ENCODE results near the gene HS3ST6. TPM values are rescaled to one million over a fixed set of nuclear protein-coding genes. Genes with fewer than 3 reads are reported as not detected.
A peak's percentile ranks its signal among the peaks of the same experiment; 100 is the strongest.

Gene HS3ST6
- total and polyA plus RNA-seq, 7 experiments from 2014 or later = not detected

- Histone ChIP-seq H3K9me3 (ENCODE audit: control insufficient read depth in 2 of 3, low read length in 3 of 3) (no peaks in the 10 kb centered on the region), H3K27ac (ENCODE audit: low read depth, low read length) (no peak overlapping the region), H3K27me3 (ENCODE audit: control insufficient read depth in 2 of 2, insufficient read depth in 2 of 2, low read length in 2 of 2) (no peaks in the 10 kb centered on the region), H3K4me3 (ENCODE audit: low read length) (no peak overlapping the region), H3K36me3 (ENCODE audit: control insufficient read depth in 2 of 3, insufficient read depth in 3 of 3, low read length in 3 of 3) (no peaks in the 10 kb centered on the region), H3K4me1 (ENCODE audit: control insufficient read depth in 2 of 2, insufficient read depth in 2 of 2, low read length in 2 of 2) (no peaks in the 10 kb centered on the region)
- ChIA-PET CTCF (no interaction called here), POLR2A (no interaction called here)
- ATAC-seq (no peak), DNase-seq (no peak)
- Mint-ChIP-seq H3K4me3 (no peak overlapping the region), H3K9me3 (no peaks in the 10 kb centered on the region), H3K36me3 (no peaks in the 10 kb centered on the region), H3K27ac (no peak overlapping the region), H3K4me1 (peaks cover 0 to 5% (median 0%) of the 10 kb centered on the region in 7 donors), H3K27me3 (peaks cover 8 to 29% (median 23%) of the 10 kb centered on the region in 5 donors)
- intact Hi-C loops (cut with micrococcal nuclease) = no loop called here
These were observed 6.6 kb downstream of the HS3ST6 start for GRCh38 chr16:1911467-1912214.

- intact Hi-C loops (cut with micrococcal nuclease) = no loop called here
- no peak for ATAC-seq
- no peak overlapping the region for H3K4me3 ChIP-seq (ENCODE audit: low read length)
- no peaks in the 10 kb centered on the region for H3K36me3 ChIP-seq (ENCODE audit: control insufficient read depth in 2 of 3, insufficient read depth in 3 of 3, low read length in 3 of 3)
- Mint-ChIP-seq H3K4me3 (no peak overlapping the region), H3K4me1 (peaks cover 0 to 3% (median 0%) of the 10 kb centered on the region in 7 donors), H3K27me3 (peaks cover 0 to 14% (median 10%) of the 10 kb centered on the region in 5 donors), H3K36me3 (no peaks in the 10 kb centered on the region), H3K27ac (no peak overlapping the region), H3K9me3 (no peaks in the 10 kb centered on the region)
- H3K27me3 ChIP-seq (ENCODE audit: control insufficient read depth in 2 of 2, insufficient read depth in 2 of 2, low read length in 2 of 2) = no peaks in the 10 kb centered on the region
- no peak for DNase-seq
- no peaks in the 10 kb centered on the region for H3K9me3 ChIP-seq (ENCODE audit: control insufficient read depth in 2 of 3, low read length in 3 of 3)
- POLR2A ChIA-PET = interaction anchor here (0.5 to 0.7 kb wide), 2 partner anchors 36 to 1413 kb away, joined by 3 to 5 read pairs; no protein-coding TSS in a partner anchor
- CTCF ChIA-PET = no interaction called here
- no peaks in the 10 kb centered on the region for H3K4me1 ChIP-seq (ENCODE audit: control insufficient read depth in 2 of 2, insufficient read depth in 2 of 2, low read length in 2 of 2)
- H3K27ac ChIP-seq (ENCODE audit: low read depth, low read length) = no peak overlapping the region
These were observed 8.5 kb downstream of the HS3ST6 start for GRCh38 chr16:1909561-1910231.

GRCh38 chr16:1908983-1909382, 9.2 kb downstream of the HS3ST6 start:
- no peaks in the 10 kb centered on the region for H3K27me3 ChIP-seq (ENCODE audit: control insufficient read depth in 2 of 2, insufficient read depth in 2 of 2, low read length in 2 of 2)
- ChIA-PET POLR2A (no interaction called here), CTCF (no interaction called here)
- DNase-seq (no peak), ATAC-seq (no peak)
- no peaks in the 10 kb centered on the region for H3K36me3 ChIP-seq (ENCODE audit: control insufficient read depth in 2 of 3, insufficient read depth in 3 of 3, low read length in 3 of 3)
- intact Hi-C loops (cut with micrococcal nuclease) = no loop called here
- no peak overlapping the region for H3K27ac ChIP-seq (ENCODE audit: low read depth, low read length)
- no peaks in the 10 kb centered on the region for H3K4me1 ChIP-seq (ENCODE audit: control insufficient read depth in 2 of 2, insufficient read depth in 2 of 2, low read length in 2 of 2)
- no peaks in the 10 kb centered on the region for H3K9me3 ChIP-seq (ENCODE audit: control insufficient read depth in 2 of 3, low read length in 3 of 3)
- peaks cover 0 to 14% (median 10%) of the 10 kb centered on the region in 5 donors for H3K27me3 Mint-ChIP-seq
- H3K4me1 Mint-ChIP-seq = peaks cover 0 to 3% (median 0%) of the 10 kb centered on the region in 7 donors
- no peaks in the 10 kb centered on the region for H3K36me3 Mint-ChIP-seq
- no peak overlapping the region for H3K4me3 Mint-ChIP-seq
- H3K27ac Mint-ChIP-seq = peak overlapping the region in 1 of 9 donors; percentile 22
- no peaks in the 10 kb centered on the region for H3K9me3 Mint-ChIP-seq
- H3K4me3 ChIP-seq (ENCODE audit: low read length) = no peak overlapping the region

- Histone ChIP-seq H3K9me3 (ENCODE audit: control insufficient read depth in 2 of 3, low read length in 3 of 3) (no peaks in the 10 kb centered on the region), H3K4me3 (ENCODE audit: low read length) (no peak overlapping the region), H3K27ac (ENCODE audit: low read depth, low read length) (no peak overlapping the region), H3K27me3 (ENCODE audit: control insufficient read depth in 2 of 2, insufficient read depth in 2 of 2, low read length in 2 of 2) (no peaks in the 10 kb centered on the region), H3K36me3 (ENCODE audit: control insufficient read depth in 2 of 3, insufficient read depth in 3 of 3, low read length in 3 of 3) (no peaks in the 10 kb centered on the region), H3K4me1 (ENCODE audit: control insufficient read depth in 2 of 2, insufficient read depth in 2 of 2, low read length in 2 of 2) (no peaks in the 10 kb centered on the region)
- DNase-seq = no peak
- H3K9me3 Mint-ChIP-seq = no peaks in the 10 kb centered on the region
- H3K36me3 Mint-ChIP-seq = no peaks in the 10 kb centered on the region
- ChIA-PET POLR2A (no interaction called here), CTCF (no interaction called here)
- intact Hi-C loops (cut with micrococcal nuclease) = no loop called here
- H3K4me1 Mint-ChIP-seq = peaks cover 0 to 3% (median 0%) of the 10 kb centered on the region in 7 donors
- H3K4me3 Mint-ChIP-seq = no peak overlapping the region
- peaks cover 0 to 14% (median 10%) of the 10 kb centered on the region in 5 donors for H3K27me3 Mint-ChIP-seq
- no peak for ATAC-seq
- H3K27ac Mint-ChIP-seq = no peak overlapping the region
These were observed 10.0 kb downstream of the HS3ST6 start for GRCh38 chr16:1908184-1908583.

DNA sequence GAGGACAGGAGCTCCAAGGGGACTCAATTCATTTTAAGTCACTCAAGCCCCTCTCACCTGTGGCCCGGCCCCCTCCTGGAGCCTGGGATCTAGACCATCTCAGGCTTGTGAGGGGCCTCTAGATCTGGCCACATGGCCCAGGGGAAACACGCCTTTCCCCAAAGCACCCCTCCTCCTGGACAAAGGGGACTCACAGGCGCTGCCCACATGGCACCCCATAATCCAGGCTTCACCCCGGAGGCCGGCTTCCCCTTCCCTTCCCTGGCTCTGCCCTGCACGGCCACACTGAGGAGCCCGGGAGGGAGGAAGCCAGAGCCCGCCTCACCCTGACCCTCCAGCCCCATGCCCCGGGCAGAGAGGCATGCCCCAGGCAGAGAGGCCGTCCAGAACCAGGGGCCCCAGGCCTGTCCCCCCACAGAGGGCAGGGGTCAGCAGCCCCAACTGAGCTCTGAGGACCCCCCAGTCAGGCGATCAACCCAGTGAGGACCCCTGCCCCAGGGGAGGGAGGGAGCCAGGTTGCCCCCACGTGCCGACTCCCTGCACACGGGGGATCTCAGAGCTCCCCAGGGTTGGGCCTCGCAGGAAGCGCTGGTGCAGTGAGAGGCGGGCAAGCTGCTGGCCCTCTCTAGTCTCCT, 10.9 kb downstream of the HS3ST6 start:
- no peaks in the 10 kb centered on the region for H3K36me3 ChIP-seq (ENCODE audit: control insufficient read depth in 2 of 3, insufficient read depth in 3 of 3, low read length in 3 of 3)
- ChIA-PET CTCF (no interaction called here), POLR2A (no interaction called here)
- H3K9me3 ChIP-seq (ENCODE audit: control insufficient read depth in 2 of 3, low read length in 3 of 3) = no peaks in the 10 kb centered on the region
- H3K27ac Mint-ChIP-seq = no peak overlapping the region
- intact Hi-C loops (cut with micrococcal nuclease) = no loop called here
- H3K4me1 ChIP-seq (ENCODE audit: control insufficient read depth in 2 of 2, insufficient read depth in 2 of 2, low read length in 2 of 2) = no peaks in the 10 kb centered on the region
- no peaks in the 10 kb centered on the region for H3K27me3 ChIP-seq (ENCODE audit: control insufficient read depth in 2 of 2, insufficient read depth in 2 of 2, low read length in 2 of 2)
- H3K4me3 Mint-ChIP-seq = no peak overlapping the region
- no peaks in the 10 kb centered on the region for H3K9me3 Mint-ChIP-seq
- ATAC-seq (no peak), DNase-seq (no peak)
- peaks cover 0 to 3% (median 0%) of the 10 kb centered on the region in 7 donors for H3K4me1 Mint-ChIP-seq
- H3K4me3 ChIP-seq (ENCODE audit: low read length) = no peak overlapping the region
- H3K27me3 Mint-ChIP-seq = peaks cover 0 to 14% (median 10%) of the 10 kb centered on the region in 5 donors
- H3K27ac ChIP-seq (ENCODE audit: low read depth, low read length) = no peak overlapping the region
- no peaks in the 10 kb centered on the region for H3K36me3 Mint-ChIP-seq

- CTCF ChIA-PET = no interaction called here
- ATAC-seq (no peak), DNase-seq (no peak)
- H3K27me3 ChIP-seq (ENCODE audit: control insufficient read depth in 2 of 2, insufficient read depth in 2 of 2, low read length in 2 of 2) = no peaks in the 10 kb centered on the region
- no peaks in the 10 kb centered on the region for H3K9me3 ChIP-seq (ENCODE audit: control insufficient read depth in 2 of 3, low read length in 3 of 3)
- H3K4me3 ChIP-seq (ENCODE audit: low read length) = no peak overlapping the region
- Mint-ChIP-seq H3K9me3 (no peaks in the 10 kb centered on the region), H3K4me3 (no peak overlapping the region), H3K4me1 (peaks cover 0 to 3% (median 0%) of the 10 kb centered on the region in 7 donors), H3K27me3 (peaks cover 0 to 14% (median 10%) of the 10 kb centered on the region in 5 donors), H3K27ac (no peak overlapping the region), H3K36me3 (no peaks in the 10 kb centered on the region)
- H3K36me3 ChIP-seq (ENCODE audit: control insufficient read depth in 2 of 3, insufficient read depth in 3 of 3, low read length in 3 of 3) = no peaks in the 10 kb centered on the region
- intact Hi-C loops (cut with micrococcal nuclease) = no loop called here
- H3K27ac ChIP-seq (ENCODE audit: low read depth, low read length) = no peak overlapping the region
- no peaks in the 10 kb centered on the region for H3K4me1 ChIP-seq (ENCODE audit: control insufficient read depth in 2 of 2, insufficient read depth in 2 of 2, low read length in 2 of 2)
- POLR2A ChIA-PET = no interaction called here
These were observed 11.4 kb downstream of the HS3ST6 start for GRCh38 chr16:1906846-1907165.
